Fibroblast of pulmonary artery (primary cell): Measurements from ENCODE around the gene JMJD8.
A peak's percentile ranks its signal among the peaks of the same experiment; 100 is the strongest.

Source experiments
- DNase-seq: peaks from one replicate; pipeline ENCODE4 v3.0.0-alpha.2; 2010; ENCODE audit warnings: low read depth
- H3K4me3 ChIP-seq: replicated peaks from 2 replicates; pipeline ENCODE4 v1.5.1; 2011; ENCODE audit warnings: low read depth, mild to moderate bottlenecking, control low read depth, low read length, moderate library complexity
- CTCF ChIP-seq: IDR thresholded peaks from 2 replicates; pipeline ENCODE4 v1.5.1; 2011; ENCODE audit warnings: mild to moderate bottlenecking, control low read depth, low read length, inconsistent platforms; ENCODE audit errors: missing control alignments

Gene JMJD8

GRCh38 chr16:685967-686366, 1.8 kb upstream of the JMJD8 start:
- DNase-seq = peak; percentile 34

GRCh38 chr16:684961-685696, 995 bp upstream of the JMJD8 start:
- no peak for DNase-seq
- H3K4me3 ChIP-seq = no peak overlapping the region
- TF ChIP-seq CTCF = no peak

More at GRCh38 chr16:685967-686366, 1.8 kb upstream of the JMJD8 start:
- H3K4me3 ChIP-seq = no peak overlapping the region
- peak; percentile 34 for TF ChIP-seq CTCF

GRCh38 chr16:683396-684070, 601 bp downstream of the JMJD8 start:
- peak overlapping the region; percentile 57 for H3K4me3 ChIP-seq
- DNase-seq = no peak
- TF ChIP-seq CTCF = no peak

DNA sequence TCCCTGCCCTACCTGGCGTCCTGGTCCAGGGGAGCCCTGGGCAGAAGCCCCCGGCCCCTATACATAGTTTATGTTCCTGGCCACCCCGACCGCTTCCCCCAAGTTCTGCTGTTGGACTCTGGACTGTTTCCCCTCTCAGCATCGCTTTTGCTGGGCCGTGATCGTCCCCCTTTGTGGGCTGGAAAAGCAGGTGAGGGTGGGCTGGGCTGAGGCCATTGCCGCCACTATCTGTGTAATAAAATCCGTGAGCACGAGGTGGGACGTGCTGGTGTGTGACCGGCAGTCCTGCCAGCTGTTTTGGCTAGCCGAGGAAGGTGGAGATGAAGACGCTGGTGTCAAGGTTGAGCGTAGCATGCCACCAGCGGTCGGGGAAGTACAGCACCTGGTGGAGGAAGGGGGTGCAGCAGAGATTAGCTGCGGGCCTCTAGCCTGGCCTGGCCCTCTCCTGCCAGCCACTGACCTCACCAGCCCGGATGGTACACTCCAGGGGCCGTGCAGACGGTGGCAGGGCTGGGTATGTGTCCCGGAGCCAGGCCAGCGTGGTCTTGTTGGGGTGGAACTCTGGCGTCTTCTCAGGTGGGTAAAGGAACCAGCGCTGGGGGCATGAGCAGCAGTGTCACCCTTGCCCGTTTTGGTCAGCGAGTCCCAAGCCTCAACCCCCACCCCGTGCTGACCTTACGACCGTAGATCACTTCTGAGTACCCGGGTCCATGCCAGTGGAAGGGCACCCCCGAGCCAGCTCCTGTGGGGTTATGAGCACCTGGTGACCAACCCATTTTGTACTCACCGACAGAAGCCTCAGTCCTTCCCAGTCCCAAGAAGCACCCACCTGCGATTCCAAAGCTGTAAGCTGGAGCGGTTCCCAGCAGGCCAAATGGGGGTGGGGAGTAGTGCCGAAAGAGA, 1.4 kb downstream of the JMJD8 start:
- TF ChIP-seq CTCF = no peak
- peak overlapping the region; percentile 57 for H3K4me3 ChIP-seq
- no peak for DNase-seq

- no peak for TF ChIP-seq CTCF
- DNase-seq = no peak
- peak overlapping the region; percentile 77 for H3K4me3 ChIP-seq
Observed at GRCh38 chr16:681746-682427, 2.2 kb downstream of the JMJD8 start.

- peak; percentile 45 for DNase-seq
- no peak for TF ChIP-seq CTCF
- peak overlapping the region; percentile 77 for H3K4me3 ChIP-seq
Observed at GRCh38 chr16:680967-681745, 3.0 kb downstream of the JMJD8 start.
